Caco-2 (cell line): ENCODE data around the gene MSH3. TPM values are rescaled to one million over a fixed set of nuclear protein-coding genes. Genes with fewer than 3 reads are reported as not detected.

Experiments
- BruUV-seq: library from RNA; stranded (reverse); fragments of 400-500 nt; replicated peaks from 2 replicates; lab custom pipeline; 2021; lab: Mats Ljungman, UMichigan
- CTCF ChIA-PET: fragments of 300-600 bp; sonication (Branson Sonifier 250); formaldehyde crosslinking; loops from one replicate; lab custom pipeline; 2022; ENCODE audit warnings: antibody characterized with exemption; lab: Charles Lee
- POLR2A ChIA-PET: fragments of 300-600 bp; sonication (Branson Sonifier 250); formaldehyde crosslinking; loops from one replicate; lab custom pipeline; 2022; ENCODE audit warnings: antibody characterized with exemption; lab: Charles Lee
- DNase-seq, 2 experiments: peaks; one replicate each; pipeline versions ENCODE4 v3.0.0 to v3.0.0-alpha.2; 2020 to 2022
- H3K27me3 ChIP-seq: replicated peaks from 2 replicates; pipeline ENCODE4 v1.6.0; 2011; ENCODE audit warnings: low read length; ENCODE audit not compliant: control insufficient read depth, insufficient read depth
- H3K36me3 ChIP-seq: 2 replicates; pipeline ENCODE4 v1.5.1; 2011; ENCODE audit warnings: low read length; ENCODE audit not compliant: control insufficient read depth, insufficient read depth
- H3K4me1 ChIP-seq: fragments of 250-450 bp; sonication (Bioruptor Pico); 2 replicates; pipeline ENCODE4 v1.5.1; 2020; ENCODE audit warnings: mild to moderate bottlenecking
- H3K4me3 ChIP-seq: 2 replicates; pipeline ENCODE4 v1.5.1; 2011; ENCODE audit warnings: low read depth, mild to moderate bottlenecking, control low read depth, low read length
- H3K9me3 ChIP-seq: fragments of 250-450 bp; sonication (Bioruptor Pico); 2 replicates; pipeline ENCODE4 v1.5.1; 2020; ENCODE audit warnings: mild to moderate bottlenecking, moderate library complexity
- H3K27ac Mint-ChIP-seq: one replicate; pipeline ENCODE4 v1.8.0; 2022; ENCODE audit warnings: mixed read lengths; ENCODE audit not compliant: unreplicated experiment
- H3K27me3 Mint-ChIP-seq: one replicate; pipeline ENCODE4 v1.8.0; 2022; ENCODE audit warnings: mixed read lengths; ENCODE audit not compliant: insufficient read depth, unreplicated experiment
- H3K36me3 Mint-ChIP-seq: one replicate; pipeline ENCODE4 v1.8.0; 2022; ENCODE audit warnings: mild to moderate bottlenecking, mixed read lengths; ENCODE audit not compliant: insufficient read depth, unreplicated experiment
- H3K4me1 Mint-ChIP-seq: one replicate; pipeline ENCODE4 v1.8.0; 2022; ENCODE audit warnings: low read depth, mixed read lengths; ENCODE audit not compliant: unreplicated experiment
- H3K4me3 Mint-ChIP-seq: one replicate; pipeline ENCODE4 v1.8.0; 2022; ENCODE audit warnings: mild to moderate bottlenecking, moderate library complexity, mixed read lengths; ENCODE audit not compliant: unreplicated experiment
- H3K9me3 Mint-ChIP-seq: one replicate; pipeline ENCODE4 v1.8.0; 2022; ENCODE audit warnings: mixed read lengths; ENCODE audit not compliant: unreplicated experiment
- intact Hi-C: fragments of 100-400 bp; cut with micrococcal nuclease; formaldehyde crosslinking; loops from one replicate; pipeline ENCODE4 v1.10.0; 2022; ENCODE audit not compliant: unreplicated experiment
- total RNA-seq: library from RNA; stranded (reverse); gene quantifications from 2 replicates; pipeline ENCODE4 v1.2.3, GENCODE V29; 2022
- TF ChIP-seq, protein P1 (sequence below), 2 experiments: fragments of 200-600 bp in 1 of 2; IDR thresholded peaks; 1 replicate in 1 of 2; 2 replicates in 1 of 2; pipeline versions ENCODE4 v1.5.1 to v1.8.0; 2011 to 2022; ENCODE audit warnings: antibody characterized with exemption in 1 of 2, control low read depth in 1 of 2, inconsistent platforms in 1 of 2, low read depth in 1 of 2, low read length in 1 of 2, mild to moderate bottlenecking in 1 of 2, moderate library complexity in 1 of 2; ENCODE audit not compliant: insufficient read depth in 1 of 2, severe bottlenecking in 1 of 2, unreplicated experiment in 1 of 2

MSH3 gene
- total RNA-seq, 1 experiment from 2014 or later, result 17.1 TPM

DNA sequence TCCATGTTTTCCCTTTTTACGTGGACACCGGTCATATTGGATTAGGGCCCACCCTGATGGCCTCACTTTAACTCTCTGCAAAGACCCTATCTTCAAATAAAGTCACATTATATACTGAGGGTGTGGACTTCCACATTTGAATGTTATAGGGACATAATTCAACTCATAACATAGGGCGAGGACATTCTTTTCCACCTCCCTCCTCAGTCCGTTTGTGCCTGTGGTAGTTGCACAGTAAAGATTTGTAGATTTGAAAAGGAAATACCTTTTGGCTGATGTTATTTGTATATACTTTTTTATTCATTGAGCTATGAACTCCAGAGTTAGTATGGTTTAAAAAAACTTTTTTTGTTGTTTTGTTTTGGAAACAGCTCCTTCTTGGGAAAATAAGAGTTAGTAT is 51.3 kb downstream of the MSH3 start:
- H3K27ac Mint-ChIP-seq, result no peak overlapping the region
- H3K4me1 Mint-ChIP-seq, result peaks cover 12% of the 10 kb centered on the region
- POLR2A ChIA-PET, result no interaction called here
- TF ChIP-seq, protein P1, sequence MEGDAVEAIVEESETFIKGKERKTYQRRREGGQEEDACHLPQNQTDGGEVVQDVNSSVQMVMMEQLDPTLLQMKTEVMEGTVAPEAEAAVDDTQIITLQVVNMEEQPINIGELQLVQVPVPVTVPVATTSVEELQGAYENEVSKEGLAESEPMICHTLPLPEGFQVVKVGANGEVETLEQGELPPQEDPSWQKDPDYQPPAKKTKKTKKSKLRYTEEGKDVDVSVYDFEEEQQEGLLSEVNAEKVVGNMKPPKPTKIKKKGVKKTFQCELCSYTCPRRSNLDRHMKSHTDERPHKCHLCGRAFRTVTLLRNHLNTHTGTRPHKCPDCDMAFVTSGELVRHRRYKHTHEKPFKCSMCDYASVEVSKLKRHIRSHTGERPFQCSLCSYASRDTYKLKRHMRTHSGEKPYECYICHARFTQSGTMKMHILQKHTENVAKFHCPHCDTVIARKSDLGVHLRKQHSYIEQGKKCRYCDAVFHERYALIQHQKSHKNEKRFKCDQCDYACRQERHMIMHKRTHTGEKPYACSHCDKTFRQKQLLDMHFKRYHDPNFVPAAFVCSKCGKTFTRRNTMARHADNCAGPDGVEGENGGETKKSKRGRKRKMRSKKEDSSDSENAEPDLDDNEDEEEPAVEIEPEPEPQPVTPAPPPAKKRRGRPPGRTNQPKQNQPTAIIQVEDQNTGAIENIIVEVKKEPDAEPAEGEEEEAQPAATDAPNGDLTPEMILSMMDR (IDR thresholded peaks at IDR 0.05; ENCODE audit: insufficient read depth in 1 of 2, low read depth in 1 of 2, low read length in 1 of 2, severe bottlenecking in 1 of 2, unreplicated experiment in 1 of 2), result no peak
- CTCF ChIA-PET, result no interaction called here
- H3K4me3 ChIP-seq, result no peak overlapping the region
- peaks cover 11% of the 10 kb centered on the region for H3K4me1 ChIP-seq
- H3K27me3 Mint-ChIP-seq, result no peaks in the 10 kb centered on the region
- intact Hi-C loops, result no loop called here
- no peaks in the 10 kb centered on the region for H3K9me3 ChIP-seq
- no peak overlapping the region for H3K4me3 Mint-ChIP-seq
- H3K36me3 Mint-ChIP-seq, result peaks cover 5% of the 10 kb centered on the region
- BruUV-seq, result no TSS peak
- DNase-seq, result no peak
- no peaks in the 10 kb centered on the region for H3K9me3 Mint-ChIP-seq
- H3K27me3 ChIP-seq, result no peaks in the 10 kb centered on the region
- H3K36me3 ChIP-seq, result no peaks in the 10 kb centered on the region

DNA sequence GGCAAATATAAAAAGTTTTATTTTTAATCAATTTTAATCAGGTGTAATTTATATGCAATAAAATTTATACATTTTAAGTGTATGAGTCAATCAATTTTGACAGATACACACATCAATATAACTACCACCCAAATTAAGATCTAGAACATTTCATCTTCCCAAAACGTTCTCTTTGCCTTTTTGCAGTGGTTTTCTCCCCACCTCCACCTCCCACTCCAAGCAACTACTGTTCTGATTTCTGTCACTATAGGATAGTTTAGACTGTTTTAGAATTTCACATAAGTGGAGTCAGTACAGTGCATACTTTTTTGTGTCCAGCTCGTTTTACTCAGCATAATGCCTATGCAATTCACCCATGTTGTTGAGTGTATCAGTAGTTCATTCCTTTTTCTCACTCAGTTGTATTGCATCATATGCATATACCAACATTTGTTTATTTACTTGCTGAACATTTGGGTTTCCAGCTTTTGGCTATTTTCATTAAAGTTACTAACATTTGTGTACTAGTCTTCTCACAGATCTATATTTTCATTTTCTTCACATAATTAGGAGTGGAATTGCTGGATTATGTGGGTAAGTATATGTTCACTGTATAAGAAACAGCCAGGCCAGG is 52.5 kb downstream of the MSH3 start:
- TF ChIP-seq, protein P1 (IDR thresholded peaks at IDR 0.05; ENCODE audit: insufficient read depth in 1 of 2, low read depth in 1 of 2, low read length in 1 of 2, severe bottlenecking in 1 of 2, unreplicated experiment in 1 of 2), result no peak
- Histone ChIP-seq H3K4me1 (0 out of 2 replicates have a peak, but pooled peaks cover 3% of the 10 kb centered on the region), H3K9me3 (no peaks in the 10 kb centered on the region), H3K36me3 (no peaks in the 10 kb centered on the region), H3K4me3 (no peak overlapping the region), H3K27me3 (no peaks in the 10 kb centered on the region)
- H3K27me3 Mint-ChIP-seq, result no peaks in the 10 kb centered on the region
- H3K4me1 Mint-ChIP-seq, result peaks cover 4% of the 10 kb centered on the region
- ChIA-PET CTCF (no interaction called here), POLR2A (no interaction called here)
- no peaks in the 10 kb centered on the region for H3K9me3 Mint-ChIP-seq
- DNase-seq, result no peak
- intact Hi-C loops, result no loop called here
- H3K36me3 Mint-ChIP-seq, result peaks cover 5% of the 10 kb centered on the region
- no peak overlapping the region for H3K27ac Mint-ChIP-seq
- BruUV-seq, result no TSS peak
- no peak overlapping the region for H3K4me3 Mint-ChIP-seq

DNA sequence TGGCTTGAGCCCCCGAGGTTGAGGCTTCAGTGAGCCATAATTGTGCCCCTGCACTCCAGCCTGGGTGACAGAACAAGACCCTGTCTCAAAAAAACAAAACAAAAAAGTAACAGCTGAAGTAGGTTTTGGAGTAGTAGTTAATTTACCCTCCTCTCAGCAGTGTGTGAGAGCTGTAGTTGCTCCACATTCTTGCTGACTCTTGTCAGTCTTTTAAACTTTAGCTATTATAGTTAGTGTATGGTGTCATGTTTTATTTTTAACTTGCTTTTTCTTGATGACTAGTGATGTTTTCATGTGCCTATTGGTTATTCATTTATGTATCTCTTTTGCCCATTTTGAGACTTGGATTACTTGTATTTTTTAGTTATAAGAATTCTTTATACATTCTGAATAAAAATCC is 53.2 kb downstream of the MSH3 start:
- H3K4me1 Mint-ChIP-seq, result no peaks in the 10 kb centered on the region
- H3K27ac Mint-ChIP-seq, result no peak overlapping the region
- TF ChIP-seq, protein P1 (IDR thresholded peaks at IDR 0.05; ENCODE audit: insufficient read depth in 1 of 2, low read depth in 1 of 2, low read length in 1 of 2, severe bottlenecking in 1 of 2, unreplicated experiment in 1 of 2), result no peak
- Histone ChIP-seq H3K9me3 (no peaks in the 10 kb centered on the region), H3K4me3 (no peak overlapping the region), H3K27me3 (no peaks in the 10 kb centered on the region), H3K4me1 (no peaks in the 10 kb centered on the region), H3K36me3 (no peaks in the 10 kb centered on the region)
- CTCF ChIA-PET, result no interaction called here
- intact Hi-C loops, result no loop called here
- no peak overlapping the region for H3K4me3 Mint-ChIP-seq
- no TSS peak for BruUV-seq
- H3K36me3 Mint-ChIP-seq, result peaks cover 5% of the 10 kb centered on the region
- H3K9me3 Mint-ChIP-seq, result no peaks in the 10 kb centered on the region
- no peaks in the 10 kb centered on the region for H3K27me3 Mint-ChIP-seq
- no peak for DNase-seq
- POLR2A ChIA-PET, result no interaction called here
